Measurements from ENCODE around the gene CISTR. TPM values are rescaled to one million over a fixed set of nuclear protein-coding genes. Genes with fewer than 3 reads are reported as not detected.

CISTR gene
- total and polyA plus RNA-seq, 2 experiments from 2014 or later = not detected

- Histone ChIP-seq H3K4me3 (no peak overlapping the region), H3K27ac (ENCODE audit: low read depth) (no peak overlapping the region), H3K27me3 (ENCODE audit: insufficient read depth) (peaks cover 90% of the 10 kb centered on the region), H3K4me1 (ENCODE audit: insufficient read depth) (peaks cover 17% of the 10 kb centered on the region), H3K36me3 (ENCODE audit: insufficient read depth) (no peaks in the 10 kb centered on the region), H3F3A (replicated peaks; ENCODE audit: low read depth) (0 out of 2 replicates have a peak, but pooled peaks cover 2% of the 10 kb centered on the region), H3K9me2 (ENCODE audit: insufficient read depth) (no peaks in the 10 kb centered on the region), H4K20me1 (replicated peaks; ENCODE audit: insufficient read depth) (no peaks in the 10 kb centered on the region), H3K79me2 (replicated peaks; ENCODE audit: insufficient read depth) (no peaks in the 10 kb centered on the region), H3K4me2 (no peak overlapping the region), H2AFZ (no peak overlapping the region)
- Mint-ChIP-seq H3K4me3 (no peak overlapping the region), H3K27ac (no peak overlapping the region), H3K27me3 (ENCODE audit: insufficient read depth, low read depth, poor library complexity) (peaks cover 54% of the 10 kb centered on the region), H3K9me3 (no peaks in the 10 kb centered on the region), H3K36me3 (ENCODE audit: low read depth) (no peaks in the 10 kb centered on the region; the same call in 2 of the 3 replicates), H3K4me1 (peaks cover 30% of the 10 kb centered on the region)
- ATAC-seq (no peak), DNase-seq (ENCODE audit: low spot score) (no peak)
- TF ChIP-seq, protein P1, sequence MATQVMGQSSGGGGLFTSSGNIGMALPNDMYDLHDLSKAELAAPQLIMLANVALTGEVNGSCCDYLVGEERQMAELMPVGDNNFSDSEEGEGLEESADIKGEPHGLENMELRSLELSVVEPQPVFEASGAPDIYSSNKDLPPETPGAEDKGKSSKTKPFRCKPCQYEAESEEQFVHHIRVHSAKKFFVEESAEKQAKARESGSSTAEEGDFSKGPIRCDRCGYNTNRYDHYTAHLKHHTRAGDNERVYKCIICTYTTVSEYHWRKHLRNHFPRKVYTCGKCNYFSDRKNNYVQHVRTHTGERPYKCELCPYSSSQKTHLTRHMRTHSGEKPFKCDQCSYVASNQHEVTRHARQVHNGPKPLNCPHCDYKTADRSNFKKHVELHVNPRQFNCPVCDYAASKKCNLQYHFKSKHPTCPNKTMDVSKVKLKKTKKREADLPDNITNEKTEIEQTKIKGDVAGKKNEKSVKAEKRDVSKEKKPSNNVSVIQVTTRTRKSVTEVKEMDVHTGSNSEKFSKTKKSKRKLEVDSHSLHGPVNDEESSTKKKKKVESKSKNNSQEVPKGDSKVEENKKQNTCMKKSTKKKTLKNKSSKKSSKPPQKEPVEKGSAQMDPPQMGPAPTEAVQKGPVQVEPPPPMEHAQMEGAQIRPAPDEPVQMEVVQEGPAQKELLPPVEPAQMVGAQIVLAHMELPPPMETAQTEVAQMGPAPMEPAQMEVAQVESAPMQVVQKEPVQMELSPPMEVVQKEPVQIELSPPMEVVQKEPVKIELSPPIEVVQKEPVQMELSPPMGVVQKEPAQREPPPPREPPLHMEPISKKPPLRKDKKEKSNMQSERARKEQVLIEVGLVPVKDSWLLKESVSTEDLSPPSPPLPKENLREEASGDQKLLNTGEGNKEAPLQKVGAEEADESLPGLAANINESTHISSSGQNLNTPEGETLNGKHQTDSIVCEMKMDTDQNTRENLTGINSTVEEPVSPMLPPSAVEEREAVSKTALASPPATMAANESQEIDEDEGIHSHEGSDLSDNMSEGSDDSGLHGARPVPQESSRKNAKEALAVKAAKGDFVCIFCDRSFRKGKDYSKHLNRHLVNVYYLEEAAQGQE (IDR thresholded peaks at IDR 0.05; ENCODE audit: unreplicated experiment) = no peak
- TF ChIP-seq ZNF331 (CRISPR knock-in tag; IDR thresholded peaks at IDR 0.05; ENCODE audit: low read depth) (no peak), JUNB (IDR thresholded peaks at IDR 0.05; ENCODE audit: unreplicated experiment) (no peak), EZH2 (IDR thresholded peaks at IDR 0.05; ENCODE audit: low read depth, unreplicated experiment) (no peak), EZH2phosphoT487 (IDR thresholded peaks at IDR 0.05; ENCODE audit: unreplicated experiment) (no peak), ETS1 (IDR thresholded peaks at IDR 0.05) (no peak), POLR2AphosphoS5 (IDR thresholded peaks at IDR 0.05; ENCODE audit: low read depth) (no peak), STAT1 (IDR thresholded peaks at IDR 0.05; ENCODE audit: unreplicated experiment) (no peak), CREB1 (CRISPR knock-in tag; IDR thresholded peaks at IDR 0.05; ENCODE audit: low read depth) (no peak)
Observed at GRCh38 chr12:53698948-53699677, 52.7 kb downstream of the CISTR start.

All from GM23338 (cell line).